ENCODE results near the gene SEMG2.

The SEMG2 gene, protein sequence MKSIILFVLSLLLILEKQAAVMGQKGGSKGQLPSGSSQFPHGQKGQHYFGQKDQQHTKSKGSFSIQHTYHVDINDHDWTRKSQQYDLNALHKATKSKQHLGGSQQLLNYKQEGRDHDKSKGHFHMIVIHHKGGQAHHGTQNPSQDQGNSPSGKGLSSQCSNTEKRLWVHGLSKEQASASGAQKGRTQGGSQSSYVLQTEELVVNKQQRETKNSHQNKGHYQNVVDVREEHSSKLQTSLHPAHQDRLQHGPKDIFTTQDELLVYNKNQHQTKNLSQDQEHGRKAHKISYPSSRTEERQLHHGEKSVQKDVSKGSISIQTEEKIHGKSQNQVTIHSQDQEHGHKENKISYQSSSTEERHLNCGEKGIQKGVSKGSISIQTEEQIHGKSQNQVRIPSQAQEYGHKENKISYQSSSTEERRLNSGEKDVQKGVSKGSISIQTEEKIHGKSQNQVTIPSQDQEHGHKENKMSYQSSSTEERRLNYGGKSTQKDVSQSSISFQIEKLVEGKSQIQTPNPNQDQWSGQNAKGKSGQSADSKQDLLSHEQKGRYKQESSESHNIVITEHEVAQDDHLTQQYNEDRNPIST

DNA sequence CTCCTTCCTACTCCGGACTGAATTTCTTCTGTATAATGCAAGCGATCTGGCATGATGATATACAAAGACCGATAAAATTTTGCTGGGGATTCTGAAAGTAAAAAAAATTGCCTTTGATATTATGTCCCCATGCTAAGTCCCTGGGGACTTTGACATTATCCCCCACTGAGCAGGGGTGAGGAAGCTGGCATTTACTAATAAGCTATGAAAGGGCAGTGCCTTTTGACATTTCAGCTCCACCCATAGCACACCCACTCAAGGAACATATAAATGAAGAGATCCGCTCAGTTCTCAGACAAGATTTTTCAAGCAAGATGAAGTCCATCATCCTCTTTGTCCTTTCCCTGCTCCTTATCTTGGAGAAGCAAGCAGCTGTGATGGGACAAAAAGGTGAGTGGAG is at the start of gene SEMG2:
Gene SEMG2 (plus strand): TSS at position 298 of the 400 bp plus-strand sequence. CDS start 17 bp downstream, at position 315.
- no peak for DNase-seq

DNA sequence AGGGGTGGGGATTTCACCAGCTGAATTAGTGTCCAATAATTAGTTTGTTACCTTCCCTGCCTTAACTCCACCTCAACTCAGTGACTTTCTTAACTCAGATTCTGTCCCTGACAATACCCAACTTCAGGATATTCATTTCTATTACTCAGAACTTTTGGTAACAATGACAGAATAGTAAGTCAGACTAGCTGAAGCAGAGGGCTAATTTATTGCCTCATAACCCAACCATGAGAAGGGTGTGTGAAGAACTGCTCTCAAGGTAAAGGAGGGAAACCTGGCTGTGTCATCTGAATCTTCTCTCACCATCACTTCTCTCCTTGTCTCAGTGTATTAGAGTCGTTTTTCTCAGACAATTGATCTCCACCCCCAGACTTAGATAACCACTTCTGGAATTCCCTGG is 47.7 kb upstream of the SEMG2 start:
- no peak for DNase-seq

DNA sequence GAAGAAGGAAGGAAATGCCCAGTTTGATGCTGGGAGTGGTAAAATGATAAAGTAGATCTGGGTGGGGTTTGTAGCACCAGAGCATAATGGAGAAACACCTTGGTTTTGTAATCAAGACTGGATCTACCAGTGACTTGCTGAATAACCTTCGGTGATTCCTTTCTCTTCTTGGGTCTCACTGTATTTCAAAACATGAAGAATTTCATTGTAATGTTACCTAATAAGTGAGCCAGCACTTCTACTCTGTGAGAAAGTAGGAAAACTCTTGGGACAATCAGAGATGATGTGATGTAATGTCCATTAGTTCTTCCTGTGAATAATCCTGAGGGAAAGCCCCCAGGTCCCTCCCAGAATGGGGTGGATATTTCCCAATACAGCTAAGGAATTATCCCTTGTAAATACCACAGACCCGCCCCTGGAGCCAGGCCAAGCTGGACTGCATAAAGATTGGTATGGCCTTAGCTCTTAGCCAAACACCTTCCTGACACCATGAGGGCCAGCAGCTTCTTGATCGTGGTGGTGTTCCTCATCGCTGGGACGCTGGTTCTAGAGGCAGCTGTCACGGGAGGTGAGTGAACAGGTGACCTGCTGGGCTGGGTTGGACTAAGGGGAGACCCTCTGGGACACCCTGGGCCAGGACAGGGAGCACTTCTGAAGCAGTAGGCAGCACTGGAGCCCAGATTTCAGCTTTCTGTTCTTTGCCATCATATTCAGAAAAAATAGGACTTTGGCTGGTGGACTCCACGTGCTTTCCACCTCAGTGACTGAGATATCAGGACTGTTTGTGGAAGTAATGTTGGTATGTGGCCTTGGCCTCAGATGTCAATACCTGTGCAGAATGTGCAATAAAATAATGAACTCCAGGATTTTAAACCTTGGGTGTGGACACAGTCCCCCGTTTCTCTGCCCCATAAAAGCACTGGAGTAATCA is 46.5 kb upstream of the SEMG2 start, which contains the start of gene PI3:
Gene PI3 (plus strand): TSS at position 469 of the 931 bp plus-strand sequence. CDS start 21 bp downstream, at position 490.
- DNase-seq: no peak

DNA sequence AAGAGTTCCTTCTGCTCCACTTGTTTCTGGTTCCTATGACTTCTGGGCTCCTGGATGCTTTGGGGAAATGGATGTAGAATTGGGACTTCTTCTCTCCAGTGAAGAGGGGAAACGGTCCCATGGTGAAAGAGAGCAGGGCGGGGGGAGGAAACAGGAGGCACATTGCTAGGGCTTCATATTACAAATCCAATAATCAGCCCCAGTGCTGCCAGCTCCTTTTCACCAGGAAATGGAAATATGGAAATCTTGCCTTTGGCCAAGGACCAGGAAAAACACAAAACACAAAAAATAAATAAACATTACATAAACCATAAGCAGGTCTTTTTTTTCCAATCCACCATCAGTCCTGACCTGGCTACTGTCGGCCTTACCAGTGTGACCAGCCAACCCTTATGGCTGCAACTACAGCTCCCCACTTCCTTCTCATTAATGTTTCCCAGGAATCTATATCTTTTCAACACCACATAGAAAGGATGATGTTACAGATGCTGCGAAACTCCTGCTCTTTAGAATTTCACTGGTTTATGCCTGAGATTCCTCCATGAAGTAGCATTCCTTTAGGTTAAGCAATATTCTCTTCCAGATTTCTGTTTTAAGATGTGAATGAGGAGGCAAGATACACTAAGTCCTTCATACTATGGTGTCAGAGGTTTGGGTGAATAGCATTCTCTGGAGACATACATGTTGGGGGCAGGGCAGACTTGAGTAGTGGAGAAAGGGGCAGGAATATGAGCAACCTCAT is 44.5 kb upstream of the SEMG2 start:
- DNase-seq: no peak

DNA sequence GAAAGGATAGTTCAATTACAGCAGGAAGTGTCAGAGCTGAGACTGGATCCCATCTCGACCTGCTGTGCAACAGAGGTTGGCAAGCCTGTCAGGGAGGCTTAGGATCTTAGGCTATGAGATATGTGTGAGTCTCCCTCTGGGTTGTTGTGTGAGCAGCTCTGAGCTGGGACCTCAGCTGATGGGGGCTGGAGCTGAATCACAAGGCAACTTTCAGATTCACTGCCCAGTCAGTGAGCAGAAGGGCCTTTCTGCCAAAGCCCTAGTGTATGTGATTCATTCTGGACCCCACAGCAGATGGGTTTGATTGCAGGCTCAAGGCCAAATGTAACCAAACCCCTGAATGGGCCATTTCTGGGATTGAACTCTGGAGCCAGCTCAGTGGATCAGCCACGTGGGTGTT is 42.0 kb upstream of the SEMG2 start:
- no peak for DNase-seq

DNA sequence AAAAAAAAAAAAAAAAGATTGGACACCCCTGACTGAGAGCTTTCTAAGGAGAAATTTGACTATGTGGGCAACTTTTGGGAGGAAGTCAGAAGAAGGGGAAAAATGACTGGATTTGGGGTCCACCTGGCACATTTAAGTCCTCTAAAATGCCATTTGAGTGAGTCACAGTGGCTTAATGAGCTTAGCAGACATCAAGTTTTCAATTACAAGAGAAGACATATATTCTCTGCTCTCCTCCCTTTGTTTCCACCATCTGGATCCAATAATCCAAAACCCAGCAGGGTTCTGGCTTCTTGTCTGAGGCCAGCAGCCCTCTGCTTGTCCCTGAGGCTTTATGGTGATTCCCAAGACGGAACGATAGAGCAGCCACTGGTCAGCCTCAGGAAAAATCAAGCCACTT is 39.5 kb upstream of the SEMG2 start:
- no peak for DNase-seq

DNA sequence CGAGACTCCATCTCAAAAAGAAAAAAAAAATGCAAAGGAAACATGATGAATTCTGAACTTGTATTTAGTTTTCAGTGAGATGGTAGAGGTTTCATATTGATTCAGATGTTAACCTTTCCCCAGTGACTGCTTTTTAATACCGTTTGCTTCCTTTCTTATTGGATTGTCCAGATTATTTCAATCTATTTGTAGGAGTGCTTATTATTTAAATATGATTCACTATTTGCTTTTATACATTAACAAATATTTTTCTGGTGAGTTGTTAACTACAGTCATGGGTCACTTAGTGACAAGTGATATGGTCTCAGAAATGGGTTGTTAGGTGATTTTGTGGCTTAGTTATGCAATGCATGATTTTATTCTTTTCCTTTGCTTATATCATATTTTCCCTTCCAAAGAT is 38.1 kb upstream of the SEMG2 start:
- no peak for DNase-seq

DNA sequence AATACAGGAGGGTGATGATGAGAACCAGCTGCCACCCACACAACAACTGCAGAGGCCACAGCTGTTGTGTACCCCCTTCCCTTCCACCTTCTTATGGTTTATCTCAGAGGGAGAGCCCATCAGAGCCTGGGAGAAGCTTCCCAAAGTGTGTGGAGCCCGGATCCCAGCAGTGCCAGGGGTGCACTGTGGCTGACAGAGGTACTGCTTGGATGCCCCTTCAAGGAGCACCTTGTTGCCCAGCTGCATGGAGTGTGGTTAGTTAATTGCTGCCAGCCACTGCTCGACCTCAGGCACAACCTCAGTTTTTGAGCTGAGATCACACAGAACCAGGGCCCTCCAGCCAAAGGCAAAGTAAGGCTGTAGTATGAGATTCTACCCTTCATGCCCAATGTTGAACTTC is 33.5 kb upstream of the SEMG2 start:
- no peak for DNase-seq

DNA sequence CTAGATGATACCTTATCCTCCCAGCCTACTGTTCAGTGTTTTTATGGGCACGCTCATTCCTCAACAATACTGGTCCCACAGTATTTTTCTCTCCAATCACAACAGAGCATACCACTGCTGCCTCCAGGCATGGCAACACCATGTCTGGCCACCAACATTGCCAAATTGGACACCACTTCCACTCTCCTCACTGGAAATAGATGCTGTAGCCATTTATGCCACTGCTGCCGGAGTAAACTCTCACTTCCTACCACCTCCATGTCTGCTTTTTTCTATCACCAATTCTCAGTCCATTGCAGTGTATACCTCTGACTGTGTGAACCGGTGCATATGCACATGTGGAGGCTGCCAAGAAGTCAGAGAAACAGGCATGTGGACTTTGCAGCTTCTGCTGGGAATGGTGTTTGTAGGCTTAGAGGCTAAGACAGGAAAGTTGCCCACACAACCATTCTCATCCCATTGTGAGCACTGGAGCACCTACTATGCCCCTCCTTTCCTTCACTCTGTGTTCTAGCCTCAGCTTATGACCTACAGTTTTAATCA is 32.0 kb upstream of the SEMG2 start:
- no peak for DNase-seq

DNA sequence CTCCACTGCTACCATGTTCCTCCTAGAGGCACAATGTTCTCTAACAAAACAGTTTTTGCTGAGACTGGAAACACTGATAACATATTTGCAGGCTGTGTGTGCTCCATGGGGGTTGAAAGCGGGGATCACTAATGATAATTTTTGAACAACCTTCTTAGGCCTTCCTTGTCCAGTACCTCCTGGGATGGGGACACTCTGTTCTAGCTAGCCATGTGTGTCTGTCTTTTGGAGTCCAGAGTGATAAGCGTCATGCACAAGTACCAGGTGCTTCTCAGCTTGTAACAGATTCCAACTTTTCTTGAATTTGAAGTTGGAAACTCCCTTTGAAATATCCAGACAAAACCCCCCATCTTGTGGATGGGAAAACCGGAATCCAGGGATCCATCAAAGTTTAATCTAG is 31.3 kb upstream of the SEMG2 start:
- DNase-seq: no peak

DNA sequence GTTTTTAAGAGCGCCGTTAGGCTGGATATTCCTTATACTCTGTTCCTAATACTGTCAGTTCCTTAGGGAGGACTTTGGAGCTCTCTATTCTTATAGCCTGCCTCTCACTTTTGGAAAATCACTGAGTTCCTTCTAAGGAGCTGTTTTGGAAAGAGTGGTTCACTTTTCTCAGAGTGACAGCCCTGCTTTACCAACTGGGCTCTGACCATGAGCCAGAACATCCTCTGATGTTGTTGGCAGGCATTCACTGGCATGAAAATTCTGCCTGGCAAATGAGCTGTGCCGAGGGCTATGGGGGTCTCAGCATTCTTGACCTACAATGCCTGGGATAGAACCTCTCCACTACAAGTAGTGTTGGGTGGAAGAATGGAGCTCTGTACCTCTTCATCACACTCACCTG is 29.2 kb upstream of the SEMG2 start:
- DNase-seq: no peak

DNA sequence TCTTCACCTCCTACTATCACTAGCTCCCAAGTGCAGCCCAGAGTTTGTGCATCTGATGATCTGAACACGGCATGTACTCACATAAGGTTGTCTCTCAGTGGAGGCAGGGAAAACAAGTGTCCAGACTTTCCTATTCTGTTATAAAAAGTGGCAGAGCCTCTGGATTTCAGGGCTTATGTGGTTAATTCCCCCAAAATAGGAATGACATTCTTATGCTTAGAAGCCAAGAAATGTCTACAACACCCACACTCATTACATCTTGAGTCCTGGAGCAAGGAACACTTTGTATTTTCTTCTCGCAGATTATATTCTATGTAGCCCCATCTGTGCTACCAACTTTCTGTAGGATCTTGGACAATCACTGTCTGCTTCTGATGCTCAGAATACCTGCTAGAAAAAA is 27.8 kb upstream of the SEMG2 start:
- no peak for DNase-seq

DNA sequence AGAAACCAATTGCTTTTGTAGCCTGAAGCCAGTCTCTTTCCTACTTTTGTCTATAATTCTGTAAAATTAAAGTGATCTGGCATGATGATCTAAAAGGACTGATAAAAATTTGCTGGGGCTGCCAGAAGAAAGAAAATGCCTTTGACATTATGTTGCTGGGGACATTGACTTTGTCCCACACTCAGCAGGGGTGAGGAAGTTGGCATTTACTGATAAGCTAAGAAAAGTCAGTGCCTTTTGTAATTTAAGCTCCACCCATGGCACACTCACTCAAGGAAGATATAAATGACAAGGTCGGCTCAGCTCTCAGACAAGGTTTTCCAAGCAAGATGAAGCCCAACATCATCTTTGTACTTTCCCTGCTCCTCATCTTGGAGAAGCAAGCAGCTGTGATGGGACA is 14.4 kb upstream of the SEMG2 start, which contains the start of gene SEMG1:
Gene SEMG1 (plus strand): TSS at position 309 of the 400 bp plus-strand sequence. CDS start 21 bp downstream, at position 330.
- DNase-seq: no peak

DNA sequence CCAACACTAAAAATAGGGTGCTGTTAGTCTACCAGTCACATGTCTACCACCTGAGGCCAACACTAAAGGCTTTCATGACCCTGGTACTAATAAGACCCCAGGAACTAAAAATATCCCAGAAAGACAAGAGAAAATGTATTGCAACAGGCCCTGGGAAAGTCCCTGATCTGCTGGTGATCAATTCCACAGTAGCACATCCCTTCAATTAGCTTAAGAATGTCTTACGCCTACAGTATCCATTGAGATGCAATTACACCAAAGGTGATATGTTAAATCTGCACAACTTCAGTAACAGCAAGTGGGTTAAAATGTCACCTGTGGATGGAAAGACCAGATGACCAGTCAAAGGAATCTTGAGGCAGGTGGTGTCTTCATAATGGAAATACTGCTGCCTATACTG is 11.2 kb upstream of the SEMG2 start:
- DNase-seq: no peak

DNA sequence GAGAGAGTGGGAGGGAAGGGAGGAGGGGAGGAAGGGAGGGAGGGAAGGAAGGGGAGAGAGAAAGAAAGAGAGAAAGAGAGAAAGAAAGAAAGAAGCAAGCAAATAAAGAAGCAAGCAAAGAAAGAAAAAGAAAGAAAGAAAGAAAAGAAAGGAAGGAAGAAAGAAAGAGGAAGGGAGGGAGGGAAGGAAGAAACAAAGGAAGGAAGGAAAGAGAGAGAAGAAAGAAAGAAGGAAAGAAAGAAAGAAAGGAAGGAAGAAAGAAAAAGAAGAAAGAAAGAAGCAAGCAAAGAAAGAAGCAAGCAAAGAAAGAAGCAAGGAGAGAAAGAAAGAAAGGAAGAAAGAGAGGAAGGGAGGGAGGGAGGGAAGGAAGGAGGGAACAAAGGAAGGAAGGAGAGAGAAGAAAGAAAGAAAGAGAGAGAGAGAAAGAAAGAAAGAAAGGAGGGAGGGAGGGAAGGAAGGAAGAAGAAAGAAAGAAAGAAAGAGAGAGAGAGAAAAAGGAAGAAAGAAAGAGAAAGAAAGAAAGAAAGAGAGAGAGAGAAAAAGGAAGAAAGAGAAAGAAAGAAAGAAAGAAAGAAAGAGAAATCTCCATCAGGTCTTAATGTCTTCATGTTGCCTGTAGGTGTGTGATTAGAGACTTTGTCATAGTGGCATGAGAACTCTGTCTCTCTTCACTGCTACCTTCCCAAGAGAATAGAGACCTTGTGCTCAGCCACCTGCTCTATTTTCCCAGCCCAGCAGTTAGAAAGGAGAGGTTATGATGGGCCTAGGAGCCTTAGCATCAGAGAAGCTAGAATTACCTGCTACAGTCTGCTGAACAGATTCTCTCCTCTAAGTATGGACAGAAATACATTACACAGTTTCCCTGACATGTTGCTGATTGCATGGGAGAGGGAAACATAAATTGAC is 9.4 kb upstream of the SEMG2 start:
- no peak for DNase-seq

DNA sequence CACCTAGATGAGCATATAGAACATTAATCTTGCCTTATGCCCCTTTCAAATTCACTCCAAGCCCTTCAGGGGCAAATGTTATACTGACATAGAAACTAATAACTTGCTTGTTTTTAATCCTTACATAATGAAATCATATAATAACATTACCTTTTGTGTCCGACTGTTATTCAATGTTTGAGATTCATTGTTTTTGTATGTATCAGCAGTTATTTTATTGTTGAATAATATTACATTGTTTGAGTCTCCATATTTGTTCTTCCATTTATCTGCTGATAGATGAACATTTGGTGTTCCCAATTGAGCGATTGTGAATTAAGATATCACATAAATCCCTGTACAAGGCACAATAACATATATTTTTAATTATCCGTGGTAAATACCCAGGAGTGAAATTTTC is 8.3 kb upstream of the SEMG2 start:
- DNase-seq: no peak

DNA sequence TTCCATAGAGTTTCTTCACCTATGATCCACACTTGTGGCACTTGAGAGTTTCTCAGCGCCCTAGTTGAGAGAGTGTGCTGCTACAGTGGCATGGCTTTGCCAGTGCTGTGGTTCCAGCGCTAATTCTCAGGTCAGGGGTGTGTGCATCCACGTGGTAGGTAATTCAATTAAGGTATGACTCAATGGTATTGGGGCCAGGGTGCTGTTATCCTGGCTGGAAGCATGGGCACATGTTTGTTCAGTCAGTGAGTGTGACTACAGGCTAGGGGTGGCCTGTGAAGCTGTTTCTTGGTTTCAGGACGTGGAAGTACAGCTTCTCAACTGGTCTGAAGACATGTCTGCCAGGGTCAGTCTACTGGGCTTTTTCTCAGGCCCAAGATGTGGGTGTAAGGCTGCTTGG is 3.0 kb upstream of the SEMG2 start:
- no peak for DNase-seq

DNA sequence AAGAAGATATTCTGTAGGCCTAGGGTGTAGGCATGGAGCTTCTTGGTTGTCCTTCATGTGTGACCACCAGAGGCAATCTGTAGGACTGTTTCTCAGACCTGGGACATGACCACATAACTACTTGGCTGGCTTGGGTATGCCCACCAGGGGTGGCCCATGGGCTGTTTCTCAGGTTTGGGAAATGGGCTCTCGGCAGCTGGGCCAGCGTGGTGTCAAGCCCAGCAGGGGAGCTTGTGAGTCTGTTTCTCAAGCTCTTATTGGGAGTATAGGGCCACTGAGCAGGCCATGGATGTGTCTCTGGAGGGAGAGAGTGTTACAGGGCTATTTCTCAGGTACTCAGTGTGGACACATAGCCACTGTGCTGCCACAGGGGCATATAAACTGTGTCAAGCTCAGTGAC is 2.5 kb upstream of the SEMG2 start:
- DNase-seq: no peak

DNA sequence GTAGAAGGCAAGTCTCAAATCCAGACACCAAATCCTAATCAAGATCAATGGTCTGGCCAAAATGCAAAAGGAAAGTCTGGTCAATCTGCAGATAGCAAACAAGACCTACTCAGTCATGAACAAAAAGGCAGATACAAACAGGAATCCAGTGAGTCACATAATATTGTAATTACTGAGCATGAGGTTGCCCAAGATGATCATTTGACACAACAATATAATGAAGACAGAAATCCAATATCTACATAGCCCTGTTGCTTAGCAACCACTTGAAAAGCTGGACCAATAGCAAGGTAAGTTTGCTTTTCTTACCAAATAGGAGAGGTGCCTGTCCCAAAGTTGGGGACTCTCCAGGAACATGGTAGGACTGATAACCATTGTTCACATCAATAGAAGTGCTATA is 2.0 kb downstream of the SEMG2 start:
- DNase-seq: no peak

DNA sequence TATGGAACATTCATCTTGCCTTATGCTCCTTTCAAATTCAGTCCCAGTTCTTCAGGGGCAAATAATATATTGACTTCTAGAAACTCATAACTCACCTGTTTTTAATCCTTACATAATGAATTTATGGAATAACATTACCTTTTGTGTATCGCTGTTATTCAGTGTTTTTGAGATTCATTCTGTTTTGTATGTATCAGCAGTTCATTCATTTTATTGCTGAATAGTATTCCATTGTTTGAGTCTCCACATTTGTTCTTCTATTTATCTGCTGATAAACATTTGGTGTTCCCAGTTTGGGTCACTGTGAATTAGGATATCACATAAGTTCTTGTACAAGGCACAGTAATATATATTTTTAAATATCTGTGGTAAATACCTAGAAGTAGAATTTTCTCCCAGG is 5.1 kb downstream of the SEMG2 start:
- no peak for DNase-seq

Data from KG1 (cell line).